Mesothelial cell of epicardium (in vitro differentiated cells): ENCODE results near the gene HS3ST5. TPM values are rescaled to one million over a fixed set of nuclear protein-coding genes. Genes with fewer than 3 reads are reported as not detected.

Source experiments
- DNase-seq, 2 experiments: peaks; one replicate each; pipeline ENCODE4 v3.0.0; 2021; ENCODE audit warnings: low spot score in 2 of 2; ENCODE audit not compliant: unreplicated experiment in 2 of 2
- H3K27ac Mint-ChIP-seq: 2 replicates; pipeline ENCODE4 v1.8.0; 2021; ENCODE audit warnings: mixed read lengths
- H3K27me3 Mint-ChIP-seq: 2 replicates; pipeline ENCODE4 v1.8.0; 2021; ENCODE audit warnings: low read depth, mixed read lengths
- H3K36me3 Mint-ChIP-seq: 2 replicates; pipeline ENCODE4 v1.8.0; 2021; ENCODE audit warnings: mixed read lengths
- H3K4me1 Mint-ChIP-seq: 2 replicates; pipeline ENCODE4 v1.8.0; 2021; ENCODE audit warnings: mixed read lengths
- H3K4me3 Mint-ChIP-seq: 2 replicates; pipeline ENCODE4 v1.8.0; 2021; ENCODE audit warnings: mild to moderate bottlenecking, moderate library complexity, mixed read lengths
- H3K9me3 Mint-ChIP-seq: 2 replicates; pipeline ENCODE4 v1.8.0; 2021; ENCODE audit warnings: mixed read lengths
- total RNA-seq: library from RNA; stranded (reverse); gene quantifications from 3 replicates; pipeline ENCODE4 v1.2.1, GENCODE V29; 2021
- TF ChIP-seq, protein P1 (sequence below): fragments of 200-600 bp; sonication (generic); IDR thresholded peaks from one replicate; pipeline ENCODE4 v1.5.0; 2021; ENCODE audit warnings: antibody characterized with exemption; ENCODE audit not compliant: unreplicated experiment

Gene HS3ST5
- total RNA-seq, 1 donor from 2014 or later, result 0.49 TPM

GRCh38 chr6:114138577-114139248 lies 204.1 kb downstream of the HS3ST5 start:
- TF ChIP-seq, protein P1, sequence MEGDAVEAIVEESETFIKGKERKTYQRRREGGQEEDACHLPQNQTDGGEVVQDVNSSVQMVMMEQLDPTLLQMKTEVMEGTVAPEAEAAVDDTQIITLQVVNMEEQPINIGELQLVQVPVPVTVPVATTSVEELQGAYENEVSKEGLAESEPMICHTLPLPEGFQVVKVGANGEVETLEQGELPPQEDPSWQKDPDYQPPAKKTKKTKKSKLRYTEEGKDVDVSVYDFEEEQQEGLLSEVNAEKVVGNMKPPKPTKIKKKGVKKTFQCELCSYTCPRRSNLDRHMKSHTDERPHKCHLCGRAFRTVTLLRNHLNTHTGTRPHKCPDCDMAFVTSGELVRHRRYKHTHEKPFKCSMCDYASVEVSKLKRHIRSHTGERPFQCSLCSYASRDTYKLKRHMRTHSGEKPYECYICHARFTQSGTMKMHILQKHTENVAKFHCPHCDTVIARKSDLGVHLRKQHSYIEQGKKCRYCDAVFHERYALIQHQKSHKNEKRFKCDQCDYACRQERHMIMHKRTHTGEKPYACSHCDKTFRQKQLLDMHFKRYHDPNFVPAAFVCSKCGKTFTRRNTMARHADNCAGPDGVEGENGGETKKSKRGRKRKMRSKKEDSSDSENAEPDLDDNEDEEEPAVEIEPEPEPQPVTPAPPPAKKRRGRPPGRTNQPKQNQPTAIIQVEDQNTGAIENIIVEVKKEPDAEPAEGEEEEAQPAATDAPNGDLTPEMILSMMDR, result no peak
- no peak overlapping the region for H3K4me3 Mint-ChIP-seq
- peaks cover 3% of the 10 kb centered on the region for H3K9me3 Mint-ChIP-seq
- H3K36me3 Mint-ChIP-seq, result no peaks in the 10 kb centered on the region
- H3K4me1 Mint-ChIP-seq, result peaks cover 18% of the 10 kb centered on the region
- H3K27me3 Mint-ChIP-seq, result no peaks in the 10 kb centered on the region
- H3K27ac Mint-ChIP-seq, result no peak overlapping the region
- DNase-seq, result no peak

DNA sequence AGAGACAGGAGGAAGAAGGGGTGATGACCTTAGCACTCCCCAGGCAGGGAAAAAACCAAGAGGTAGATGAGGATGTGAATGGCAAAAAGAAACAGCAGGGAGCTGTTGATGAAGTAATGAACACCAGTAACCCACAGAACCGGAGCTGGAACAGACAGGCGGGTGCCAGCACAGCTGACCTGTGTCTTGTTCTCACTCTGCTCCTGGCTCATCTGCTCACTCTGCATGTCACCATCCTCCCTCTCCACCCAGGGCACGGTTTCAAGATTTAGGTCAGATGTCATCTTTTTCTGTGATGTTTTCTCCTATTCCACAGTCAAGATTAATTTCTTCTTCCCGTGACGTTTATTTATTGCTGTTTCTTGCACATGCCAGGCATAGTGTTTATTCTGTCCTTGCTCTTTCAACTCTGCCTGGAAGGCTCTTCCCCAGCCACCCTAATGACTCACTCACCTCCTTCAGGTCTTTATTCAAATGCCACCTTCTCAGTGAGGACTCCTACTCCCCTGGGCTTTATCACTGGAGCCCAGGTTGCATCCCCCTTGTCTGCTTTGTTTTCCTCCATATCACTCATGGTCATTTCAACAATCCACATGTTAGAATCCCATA lies 207.4 kb downstream of the HS3ST5 start:
- DNase-seq, result no peak
- Mint-ChIP-seq H3K9me3 (peaks cover 3% of the 10 kb centered on the region), H3K4me3 (no peak overlapping the region), H3K27ac (no peak overlapping the region), H3K36me3 (no peaks in the 10 kb centered on the region), H3K4me1 (peaks cover 6% of the 10 kb centered on the region), H3K27me3 (no peaks in the 10 kb centered on the region)
- TF ChIP-seq, protein P1, result no peak

GRCh38 chr6:114133816-114134215 lies 209.0 kb downstream of the HS3ST5 start:
- Mint-ChIP-seq H3K9me3 (no peaks in the 10 kb centered on the region), H3K36me3 (no peaks in the 10 kb centered on the region), H3K4me3 (no peak overlapping the region), H3K4me1 (peaks cover 6% of the 10 kb centered on the region), H3K27ac (no peak overlapping the region), H3K27me3 (no peaks in the 10 kb centered on the region)
- TF ChIP-seq, protein P1, result no peak
- no peak for DNase-seq

GRCh38 chr6:114131945-114132344 lies 210.9 kb downstream of the HS3ST5 start:
- TF ChIP-seq, protein P1, result no peak
- no peak overlapping the region for H3K27ac Mint-ChIP-seq
- DNase-seq, result no peak
- H3K27me3 Mint-ChIP-seq, result no peaks in the 10 kb centered on the region
- H3K36me3 Mint-ChIP-seq, result no peaks in the 10 kb centered on the region
- H3K4me1 Mint-ChIP-seq, result peaks cover 6% of the 10 kb centered on the region
- H3K9me3 Mint-ChIP-seq, result no peaks in the 10 kb centered on the region
- H3K4me3 Mint-ChIP-seq, result no peak overlapping the region

DNA sequence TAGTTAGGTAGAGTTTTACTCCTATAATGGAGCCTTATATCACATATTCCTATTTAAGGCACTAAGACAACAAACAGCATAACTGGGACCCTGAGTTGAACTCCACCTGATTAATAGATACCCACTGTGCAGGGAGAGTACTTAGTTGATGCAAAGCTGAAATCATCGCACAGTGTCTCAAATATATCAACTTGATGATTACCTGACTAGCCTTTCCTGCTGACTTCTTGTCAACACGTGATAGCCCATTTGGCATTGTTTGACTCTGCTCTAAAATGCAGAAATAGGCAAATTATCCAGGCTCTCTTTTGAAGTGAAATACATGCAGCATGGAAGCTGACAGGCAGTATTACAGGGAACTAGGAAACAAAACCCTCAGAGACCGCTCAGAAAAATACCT lies 217.2 kb downstream of the HS3ST5 start:
- TF ChIP-seq, protein P1, result no peak
- Mint-ChIP-seq H3K27ac (no peak overlapping the region), H3K4me1 (peaks cover 20% of the 10 kb centered on the region), H3K9me3 (no peaks in the 10 kb centered on the region), H3K4me3 (no peak overlapping the region), H3K27me3 (no peaks in the 10 kb centered on the region), H3K36me3 (no peaks in the 10 kb centered on the region)
- no peak for DNase-seq
